ENCODE measurements around the gene SYT9.

DNA sequence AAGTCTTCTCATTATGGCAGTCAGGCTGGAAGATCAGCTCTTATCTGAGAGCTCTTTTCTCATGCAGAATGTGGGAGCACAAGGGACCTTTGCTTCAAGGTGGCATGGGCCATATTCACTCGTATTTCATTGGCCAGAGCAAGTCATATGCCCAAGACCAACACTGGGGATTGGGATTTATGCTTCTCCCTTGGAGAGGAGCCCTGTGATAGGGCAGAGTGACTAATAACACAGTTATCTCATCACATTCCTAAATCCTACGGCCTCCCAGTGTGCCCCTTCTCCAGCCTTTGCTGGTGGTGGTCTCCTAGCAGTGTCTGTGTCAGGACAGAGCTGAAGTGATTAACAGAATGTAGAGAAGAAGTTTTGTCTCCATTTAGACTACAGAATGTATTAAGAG is 48.6 kb downstream of the SYT9 start:
- TF ChIP-seq, protein P1, sequence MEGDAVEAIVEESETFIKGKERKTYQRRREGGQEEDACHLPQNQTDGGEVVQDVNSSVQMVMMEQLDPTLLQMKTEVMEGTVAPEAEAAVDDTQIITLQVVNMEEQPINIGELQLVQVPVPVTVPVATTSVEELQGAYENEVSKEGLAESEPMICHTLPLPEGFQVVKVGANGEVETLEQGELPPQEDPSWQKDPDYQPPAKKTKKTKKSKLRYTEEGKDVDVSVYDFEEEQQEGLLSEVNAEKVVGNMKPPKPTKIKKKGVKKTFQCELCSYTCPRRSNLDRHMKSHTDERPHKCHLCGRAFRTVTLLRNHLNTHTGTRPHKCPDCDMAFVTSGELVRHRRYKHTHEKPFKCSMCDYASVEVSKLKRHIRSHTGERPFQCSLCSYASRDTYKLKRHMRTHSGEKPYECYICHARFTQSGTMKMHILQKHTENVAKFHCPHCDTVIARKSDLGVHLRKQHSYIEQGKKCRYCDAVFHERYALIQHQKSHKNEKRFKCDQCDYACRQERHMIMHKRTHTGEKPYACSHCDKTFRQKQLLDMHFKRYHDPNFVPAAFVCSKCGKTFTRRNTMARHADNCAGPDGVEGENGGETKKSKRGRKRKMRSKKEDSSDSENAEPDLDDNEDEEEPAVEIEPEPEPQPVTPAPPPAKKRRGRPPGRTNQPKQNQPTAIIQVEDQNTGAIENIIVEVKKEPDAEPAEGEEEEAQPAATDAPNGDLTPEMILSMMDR (tag by site-specific recombination; IDR thresholded peaks at IDR 0.05): no peak
- TF ChIP-seq, protein P2, sequence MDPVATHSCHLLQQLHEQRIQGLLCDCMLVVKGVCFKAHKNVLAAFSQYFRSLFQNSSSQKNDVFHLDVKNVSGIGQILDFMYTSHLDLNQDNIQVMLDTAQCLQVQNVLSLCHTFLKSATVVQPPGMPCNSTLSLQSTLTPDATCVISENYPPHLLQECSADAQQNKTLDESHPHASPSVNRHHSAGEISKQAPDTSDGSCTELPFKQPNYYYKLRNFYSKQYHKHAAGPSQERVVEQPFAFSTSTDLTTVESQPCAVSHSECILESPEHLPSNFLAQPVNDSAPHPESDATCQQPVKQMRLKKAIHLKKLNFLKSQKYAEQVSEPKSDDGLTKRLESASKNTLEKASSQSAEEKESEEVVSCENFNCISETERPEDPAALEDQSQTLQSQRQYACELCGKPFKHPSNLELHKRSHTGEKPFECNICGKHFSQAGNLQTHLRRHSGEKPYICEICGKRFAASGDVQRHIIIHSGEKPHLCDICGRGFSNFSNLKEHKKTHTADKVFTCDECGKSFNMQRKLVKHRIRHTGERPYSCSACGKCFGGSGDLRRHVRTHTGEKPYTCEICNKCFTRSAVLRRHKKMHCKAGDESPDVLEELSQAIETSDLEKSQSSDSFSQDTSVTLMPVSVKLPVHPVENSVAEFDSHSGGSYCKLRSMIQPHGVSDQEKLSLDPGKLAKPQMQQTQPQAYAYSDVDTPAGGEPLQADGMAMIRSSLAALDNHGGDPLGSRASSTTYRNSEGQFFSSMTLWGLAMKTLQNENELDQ (tag by site-specific recombination; IDR thresholded peaks at IDR 0.05; ENCODE audit: low read depth): no peak
- TF ChIP-seq KLF9 (tag by site-specific recombination; IDR thresholded peaks at IDR 0.05; ENCODE audit: low read depth): no peak
- no peak for TF ChIP-seq BCL11A (tag by site-specific recombination; IDR thresholded peaks at IDR 0.05; ENCODE audit: low read depth)
- TF ChIP-seq ZNF549 (tag by site-specific recombination; IDR thresholded peaks at IDR 0.05): no peak
- no peak for TF ChIP-seq ZNF184 (tag by site-specific recombination; IDR thresholded peaks at IDR 0.05)
- no peak for TF ChIP-seq ZNF777 (tag by site-specific recombination; IDR thresholded peaks at IDR 0.05; ENCODE audit: borderline replicate concordance)
- TF ChIP-seq YY1 (tag by site-specific recombination; IDR thresholded peaks at IDR 0.05): no peak
- no peak for TF ChIP-seq ZFP37 (tag by site-specific recombination; IDR thresholded peaks at IDR 0.05)
